T-helper 2 cell treated with Interferon-gamma antibody and Interleukin-4, amounts not matched to agents 100 ng/mL and 5 ng/mL, for 36 hours (primary cell): Measurements from ENCODE around the gene SBK1. TPM values are rescaled to one million over a fixed set of nuclear protein-coding genes. Genes with fewer than 3 reads are reported as not detected.
"Not testable (repeated sequence)": the region's sequence is repeated elsewhere in the genome, so short reads cannot be mapped to it uniquely, and the experiment has no call there.

Source experiments
- intact Hi-C: fragments of 100-400 bp; cut with micrococcal nuclease; formaldehyde crosslinking; loops from one replicate; pipeline ENCODE4 v1.15.1; 2023
- total RNA-seq: library from RNA; stranded (reverse); gene quantifications from 2 replicates; pipeline ENCODE4 v1.2.3, GENCODE V29; 2022

The SBK1 gene
- 5.4 TPM in 2 replicates for total RNA-seq

- intact Hi-C loops = loop anchor here (5.0 to 10.0 kb wide), 3 partner anchors 77 to 1097 kb away; partner anchors contain the start of genes KATNIP and XPO6
Measured at GRCh38 chr16:28291651-28292626, at the start of gene SBK1. TSS of gene SBK1 (plus strand) at chr16:28292525. CDS start at chr16:28317392, 24,867 bp downstream.

DNA sequence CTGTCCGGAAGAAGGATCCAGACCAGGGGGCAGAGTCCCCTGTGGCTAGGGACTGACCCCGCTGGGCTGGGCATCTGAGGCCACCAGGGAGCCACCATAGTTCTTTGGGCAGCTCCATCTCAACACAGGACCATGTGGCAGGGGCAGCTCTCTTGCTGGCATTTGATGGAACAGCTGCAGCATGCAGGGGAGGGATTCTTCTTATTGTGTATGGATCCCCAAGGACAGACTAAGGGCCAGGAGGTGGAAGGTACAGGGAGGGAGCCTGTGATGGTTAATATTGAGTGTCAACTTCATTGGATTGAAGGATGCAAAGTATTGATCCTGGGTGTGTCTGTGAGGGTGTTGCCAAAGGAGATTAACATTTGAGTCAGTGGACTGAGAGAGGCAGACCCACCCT lies 42.8 kb upstream of the SBK1 start:
- intact Hi-C loops = not testable (repeated sequence)

DNA sequence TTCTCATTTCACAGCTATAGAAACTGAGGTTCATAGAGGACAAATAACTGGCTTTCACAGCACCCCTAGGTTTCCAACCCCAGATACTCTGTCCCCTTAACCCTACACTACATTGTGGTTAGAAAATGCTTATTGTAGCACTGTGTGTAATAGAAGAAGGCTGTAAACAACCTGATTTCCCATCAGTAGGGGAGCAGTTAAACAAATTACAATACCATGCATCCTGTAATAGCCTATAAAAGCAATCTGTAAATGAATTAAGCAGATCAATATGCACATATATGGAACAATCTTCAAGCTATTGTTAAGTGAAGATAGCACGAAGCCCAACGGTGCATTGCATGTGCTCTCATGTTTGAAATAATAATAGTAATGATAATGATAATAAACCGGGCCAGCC lies 41.3 kb upstream of the SBK1 start:
- intact Hi-C loops = no loop called here

- intact Hi-C loops = no loop called here
Measured at GRCh38 chr16:28254158-28254557, 38.2 kb upstream of the SBK1 start.

DNA sequence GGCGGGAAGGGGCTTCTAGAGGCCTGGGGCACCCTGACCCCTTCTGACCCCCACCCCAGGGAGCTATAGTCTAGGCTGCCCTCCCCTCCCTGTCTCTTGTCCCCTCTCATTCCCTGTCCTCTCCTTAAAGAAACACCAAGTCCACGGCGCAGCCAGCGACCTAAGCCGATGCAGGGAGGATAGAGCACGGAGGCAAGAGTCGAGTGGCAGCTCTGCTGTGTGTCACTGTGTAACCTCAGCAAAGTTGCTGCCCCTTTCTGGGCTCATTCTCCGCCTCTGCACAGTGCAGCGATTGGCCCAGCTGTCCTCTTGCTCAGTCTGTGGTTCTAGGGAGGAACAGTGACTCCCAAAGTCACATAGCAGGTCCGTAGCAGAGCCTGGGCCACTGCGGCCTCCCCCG lies 36.5 kb upstream of the SBK1 start:
- intact Hi-C loops = no loop called here

GRCh38 chr16:28257256-28257655 lies 35.1 kb upstream of the SBK1 start:
- intact Hi-C loops = no loop called here

GRCh38 chr16:28258567-28258966 lies 33.8 kb upstream of the SBK1 start:
- intact Hi-C loops = no loop called here

- intact Hi-C loops = no loop called here
Measured at GRCh38 chr16:28259091-28259780, 33.1 kb upstream of the SBK1 start.

- intact Hi-C loops = no loop called here
Measured at GRCh38 chr16:28259781-28260150, 32.6 kb upstream of the SBK1 start.

DNA sequence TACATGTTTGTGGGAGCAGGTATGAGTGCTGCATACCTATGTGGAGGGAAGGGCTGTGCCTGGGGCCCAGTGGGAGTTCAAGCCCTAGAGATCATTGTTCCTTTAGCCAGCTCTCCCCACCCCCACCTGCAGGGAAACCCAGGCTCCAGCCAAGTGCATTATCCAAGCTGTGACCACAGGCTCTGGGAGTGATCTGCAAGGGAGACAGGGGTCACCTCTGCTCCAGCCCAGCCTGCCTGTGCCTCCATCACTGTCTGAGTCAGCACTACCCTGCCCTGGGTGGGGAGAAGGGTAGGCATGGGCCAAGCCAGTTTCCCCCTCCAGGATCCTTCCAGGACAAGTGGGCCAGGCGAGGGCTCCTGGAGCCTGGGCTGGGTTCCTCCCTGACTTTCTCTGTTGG lies 32.1 kb upstream of the SBK1 start:
- intact Hi-C loops = no loop called here

DNA sequence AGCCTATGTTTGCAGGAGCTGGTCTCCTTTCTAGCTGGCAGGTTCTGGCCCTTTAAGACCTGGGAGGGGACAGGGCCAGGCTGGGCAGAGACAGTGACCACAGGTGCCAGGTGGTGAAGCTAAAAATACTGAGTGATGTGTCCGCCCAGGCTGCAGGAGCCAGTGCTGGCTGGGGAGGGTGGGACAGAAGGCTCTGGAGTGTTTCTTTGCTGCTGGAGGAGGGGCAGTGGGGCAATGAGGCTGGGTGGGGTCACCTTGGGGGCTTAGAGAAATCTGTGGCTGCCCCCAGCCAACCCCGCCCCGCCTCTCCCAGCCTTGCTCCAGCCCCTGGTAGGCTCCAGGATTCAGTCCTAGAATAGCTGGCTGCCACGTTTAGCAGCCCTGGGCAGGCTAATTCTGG lies 30.4 kb upstream of the SBK1 start:
- intact Hi-C loops = no loop called here

GRCh38 chr16:28263305-28263704 lies 29.0 kb upstream of the SBK1 start:
- intact Hi-C loops = no loop called here

GRCh38 chr16:28264656-28265055 lies 27.7 kb upstream of the SBK1 start:
- intact Hi-C loops = no loop called here

DNA sequence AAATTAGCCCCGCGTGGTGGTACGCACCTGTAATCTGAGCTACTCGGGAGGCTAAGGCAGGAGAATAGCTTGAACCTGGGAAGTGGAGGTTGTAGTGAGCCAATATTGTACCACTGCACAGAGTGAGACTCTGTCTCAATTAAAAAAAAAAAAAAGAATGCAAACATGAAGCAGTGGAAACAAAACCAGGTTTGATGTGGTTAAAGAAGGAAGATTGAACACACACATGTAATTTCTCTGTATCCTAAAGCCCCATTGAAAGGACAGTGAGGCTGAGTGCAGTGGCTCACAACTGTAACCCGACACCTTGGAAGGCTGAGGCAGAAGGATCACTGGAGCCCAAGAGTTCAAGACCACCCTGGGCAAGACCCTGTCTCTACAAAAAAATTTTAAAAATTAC lies 26.5 kb upstream of the SBK1 start:
- intact Hi-C loops = no loop called here

GRCh38 chr16:28267356-28267755 lies 25.0 kb upstream of the SBK1 start:
- intact Hi-C loops = no loop called here

GRCh38 chr16:28273511-28273910 lies 18.8 kb upstream of the SBK1 start:
- intact Hi-C loops = no loop called here

DNA sequence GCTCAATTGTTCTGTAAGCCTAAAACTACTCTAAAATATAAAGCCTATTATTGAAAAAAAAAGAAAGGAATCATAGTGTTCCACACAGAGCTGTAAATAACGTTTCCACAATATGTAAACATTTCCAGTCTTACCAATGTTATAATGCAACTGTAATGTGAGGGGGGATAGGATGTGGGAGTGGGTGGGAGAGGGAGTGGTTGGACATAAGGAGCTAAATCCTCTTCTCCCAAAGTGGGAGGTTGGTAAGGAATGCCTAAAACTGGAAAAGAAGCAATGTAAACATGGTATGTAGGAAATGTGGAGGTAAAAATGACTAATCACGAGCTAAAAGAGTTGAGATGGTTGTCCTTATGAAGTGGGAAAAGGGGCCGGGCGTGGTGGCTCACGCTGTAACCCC lies 17.6 kb upstream of the SBK1 start:
- intact Hi-C loops = no loop called here

GRCh38 chr16:28276301-28276700 lies 16.0 kb upstream of the SBK1 start:
- intact Hi-C loops = no loop called here

DNA sequence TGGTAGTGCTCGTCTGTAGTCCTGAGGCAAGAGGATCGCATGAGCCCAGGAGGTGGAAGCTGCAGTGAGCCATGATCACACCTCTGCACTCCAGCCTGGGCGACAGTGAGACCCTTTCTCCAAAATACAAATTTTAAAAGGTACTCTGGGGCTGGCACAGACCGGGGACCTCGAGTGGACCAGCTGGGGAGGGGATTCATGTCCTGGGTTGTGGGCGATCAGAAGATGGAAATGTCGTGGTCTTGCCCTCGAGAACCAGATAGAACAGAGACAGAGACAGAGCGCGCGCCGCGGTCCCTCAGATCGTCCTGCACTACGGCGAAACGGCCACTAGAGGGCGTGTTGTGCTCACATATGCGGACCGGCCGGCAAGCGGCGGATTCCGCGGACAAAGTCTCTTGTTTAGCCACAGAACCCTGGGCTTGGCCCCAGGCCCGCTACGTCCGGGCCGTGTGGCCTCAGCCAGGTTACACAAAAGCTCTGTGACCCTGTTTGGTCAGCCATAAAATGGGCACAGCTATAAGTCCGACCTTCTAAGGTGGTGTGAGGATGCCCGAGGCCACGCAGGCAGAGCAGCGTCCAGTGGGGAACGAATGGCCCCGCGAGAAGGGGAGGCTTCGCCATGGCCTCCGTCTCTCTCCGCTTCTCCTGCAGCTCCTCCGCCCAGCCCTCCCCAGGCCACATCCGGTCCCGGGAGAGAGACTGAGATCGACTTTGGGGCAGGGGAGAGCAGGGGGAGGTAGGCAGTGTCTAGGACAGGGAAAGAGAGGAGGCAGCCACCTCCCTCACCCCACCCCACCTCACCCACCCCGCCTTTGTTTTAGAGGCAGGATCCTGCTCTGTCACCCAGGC lies 14.6 kb upstream of the SBK1 start:
- intact Hi-C loops = loop anchor here (1.0 kb wide), 1 partner anchor 40 kb away; no protein-coding TSS in a partner anchor

- intact Hi-C loops = no loop called here
Measured at GRCh38 chr16:28279006-28279405, 13.3 kb upstream of the SBK1 start.
